GM21723 (cell line): ENCODE data around the gene SMG6.

Experiments
- ATAC-seq: cut with Tn5 transposase; IDR thresholded peaks from one replicate; pipeline ENCODE4 v1.9.1; 2021; ENCODE audit warnings: mild to moderate bottlenecking, moderate library complexity; ENCODE audit not compliant: unreplicated experiment

Gene SMG6

DNA sequence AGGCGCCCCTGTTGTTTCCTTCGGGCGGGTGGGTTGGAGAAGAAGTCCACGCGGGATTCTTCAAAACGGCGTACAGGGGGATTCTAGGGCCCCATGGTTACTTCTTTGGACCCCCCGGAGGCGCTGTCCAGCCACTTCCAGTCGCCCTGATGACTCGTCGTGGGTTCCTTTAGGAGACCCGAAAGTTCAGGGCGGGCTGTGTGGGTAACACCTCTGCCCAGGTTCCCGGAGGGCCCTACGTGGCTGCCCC is 249.4 kb downstream of the SMG6 start:
- no peak for ATAC-seq

GRCh38 chr17:2053380-2054261 is 250.0 kb downstream of the SMG6 start:
- no peak for ATAC-seq

GRCh38 chr17:2051933-2052559 is 251.5 kb downstream of the SMG6 start:
- no peak for ATAC-seq

GRCh38 chr17:2051061-2051932 is 252.3 kb downstream of the SMG6 start:
- ATAC-seq = no peak

DNA sequence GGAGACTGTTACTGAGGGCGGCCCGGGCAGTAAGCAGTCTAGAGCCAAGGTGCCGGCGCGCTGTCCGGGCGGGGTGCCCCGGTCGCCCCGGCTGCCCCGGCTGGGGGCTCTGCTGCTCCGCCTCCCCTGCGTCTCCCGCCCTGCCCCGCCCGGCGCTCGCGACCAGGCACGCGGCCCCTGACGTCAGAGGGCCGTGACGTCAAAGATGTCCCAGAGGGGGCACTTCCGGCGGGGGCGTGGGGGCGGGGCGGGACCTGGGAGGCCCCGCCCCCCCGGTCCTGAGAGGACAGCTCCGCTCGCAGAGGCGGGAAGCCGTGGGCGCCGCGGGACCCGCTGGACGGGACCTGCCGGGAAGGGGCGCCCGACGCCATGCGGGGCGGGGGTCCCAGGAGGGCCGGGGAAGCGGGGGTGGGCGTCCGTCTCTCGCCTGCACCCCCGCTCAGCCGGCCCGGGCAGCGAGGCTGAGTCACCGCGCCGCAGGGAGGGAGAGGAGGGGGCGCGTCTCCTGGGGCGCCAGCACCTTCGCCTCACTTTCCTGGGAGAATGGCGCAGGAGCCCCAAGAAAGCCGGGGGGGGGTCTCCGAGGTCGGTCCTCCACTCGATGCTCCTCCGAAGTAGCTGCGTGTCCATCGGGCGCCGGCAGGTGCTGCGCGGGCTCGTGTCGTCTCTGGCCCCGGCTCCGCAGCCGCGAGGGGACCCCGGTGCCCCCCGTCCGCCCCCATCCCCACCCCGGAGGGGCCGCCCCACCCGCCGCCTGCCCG is 253.1 kb downstream of the SMG6 start:
- ATAC-seq = peak; percentile 6

- peak; percentile 43 for ATAC-seq
These were observed 254.0 kb downstream of the SMG6 start for GRCh38 chr17:2049333-2050299.

DNA sequence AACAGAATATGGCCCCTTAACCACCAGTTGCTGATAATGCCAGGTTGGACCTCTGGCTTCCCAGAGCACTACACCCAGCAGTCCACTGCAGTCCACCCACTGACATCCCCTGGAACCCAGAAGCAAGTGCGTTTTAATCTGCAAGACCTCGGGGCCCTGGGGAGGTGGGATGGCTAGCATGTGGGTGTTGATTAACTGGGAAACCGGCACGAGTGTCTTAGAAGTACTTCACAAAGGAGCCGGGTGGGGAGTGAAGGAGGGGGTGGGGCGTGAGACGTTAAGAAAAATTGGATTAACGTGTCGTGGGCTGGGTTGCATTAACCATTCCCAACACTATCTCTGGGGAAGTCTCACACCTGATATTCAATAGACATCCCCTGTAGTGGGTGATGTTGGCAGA is 254.8 kb downstream of the SMG6 start:
- no peak for ATAC-seq

DNA sequence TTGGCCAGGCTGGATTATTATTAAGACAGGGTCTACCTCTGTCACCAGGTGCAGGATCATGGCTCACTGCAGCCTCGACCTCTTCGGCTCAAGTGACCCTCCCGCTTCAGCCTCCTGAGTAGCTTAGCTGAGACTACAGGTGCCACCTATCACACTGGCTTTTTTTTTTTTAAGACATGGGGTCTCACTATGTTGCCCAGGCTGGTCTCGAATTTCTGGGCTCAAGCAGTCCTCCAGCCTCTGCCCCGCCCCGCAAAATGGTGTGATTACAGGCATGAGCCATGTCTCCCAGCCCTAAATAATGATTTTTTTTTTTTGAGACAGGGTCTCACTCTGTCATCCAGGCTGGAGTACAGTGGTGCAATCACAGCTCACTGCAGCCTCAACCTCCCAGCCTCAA is 256.0 kb downstream of the SMG6 start:
- no peak for ATAC-seq

- no peak for ATAC-seq
These were observed 259.2 kb downstream of the SMG6 start for GRCh38 chr17:2044263-2044894.

GRCh38 chr17:2043785-2044184 is 259.8 kb downstream of the SMG6 start:
- no peak for ATAC-seq

GRCh38 chr17:2042933-2043332 is 260.7 kb downstream of the SMG6 start:
- ATAC-seq = no peak

- ATAC-seq = no peak
These were observed 261.2 kb downstream of the SMG6 start for GRCh38 chr17:2042390-2042847.

GRCh38 chr17:2041561-2042389 is 261.8 kb downstream of the SMG6 start, which contains the start of gene OVCA2:
TSS of gene OVCA2 (plus strand) at chr17:2042022. CDS start at chr17:2042048, 26 bp downstream.
- ATAC-seq = peak; percentile 85

- ATAC-seq = no peak
These were observed 262.5 kb downstream of the SMG6 start for GRCh38 chr17:2040942-2041560.

- no peak for ATAC-seq
These were observed 263.3 kb downstream of the SMG6 start for GRCh38 chr17:2040219-2040827.

- ATAC-seq = no peak
These were observed 266.4 kb downstream of the SMG6 start for GRCh38 chr17:2037155-2037554.
